NCI-H146 treated with DMSO at 0.1 percent for 48 hours (cell line): Measurements from ENCODE around the gene CELSR2.

ENCODE experiments used
- DNase-seq: peaks from one replicate; lab custom pipeline; 2025; ENCODE audit not compliant: unreplicated experiment; lab: John Stamatoyannopoulos, UW

The CELSR2 gene

DNA sequence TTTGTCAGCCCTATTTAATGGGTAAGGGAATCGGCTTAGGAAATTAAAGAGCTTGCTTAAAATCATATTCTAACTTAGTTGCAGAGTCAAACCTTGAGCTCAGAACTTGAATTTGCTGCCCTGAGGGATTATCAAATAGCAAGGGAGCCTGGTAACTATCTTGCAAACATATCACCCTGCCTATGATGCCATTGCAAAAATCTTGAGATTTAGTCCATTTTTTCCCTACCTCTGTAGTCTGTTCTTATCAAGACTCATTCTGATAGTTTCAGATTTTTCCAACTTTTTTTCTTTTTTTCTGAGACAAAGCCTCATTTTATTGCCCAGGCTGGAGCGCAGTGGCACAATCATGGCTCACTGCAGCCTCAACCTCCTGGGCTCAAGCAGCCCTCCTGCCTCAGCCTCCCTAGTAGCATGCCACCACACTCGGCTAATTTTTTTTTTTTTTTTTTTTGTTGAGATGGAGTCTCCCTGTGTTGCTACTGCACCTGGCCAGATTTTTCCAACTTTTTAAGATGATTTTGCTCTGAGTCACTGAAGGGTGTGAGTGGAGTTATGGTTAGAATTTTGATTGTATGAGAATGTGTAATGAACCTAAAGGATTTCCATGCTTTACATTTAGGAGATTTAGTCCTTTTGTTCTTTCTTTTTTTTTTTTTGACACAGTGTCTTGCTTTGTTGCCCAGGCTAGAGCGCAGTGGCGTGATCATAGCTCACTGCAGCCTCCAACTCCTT is 23.5 kb upstream of the CELSR2 start:
- no peak for DNase-seq

DNA sequence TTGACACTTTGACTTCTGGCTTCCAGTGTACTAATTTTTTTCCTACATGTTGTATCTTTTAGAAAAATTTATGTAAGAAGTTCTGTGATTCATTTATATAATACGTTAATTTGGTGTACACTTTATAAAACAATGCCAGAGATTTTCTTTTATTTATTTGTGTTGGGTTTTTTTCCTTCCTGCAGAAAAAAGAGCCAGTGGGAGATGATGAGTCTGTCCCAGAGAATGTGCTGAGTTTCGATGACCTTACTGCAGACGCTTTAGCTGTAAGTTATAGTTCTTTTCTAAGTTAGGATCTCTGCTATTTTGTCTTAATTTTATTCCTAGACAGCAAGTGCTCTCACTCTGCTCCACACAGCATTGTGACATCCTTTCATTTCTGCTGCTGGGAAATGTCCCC is 21.2 kb upstream of the CELSR2 start:
- DNase-seq: no peak

DNA sequence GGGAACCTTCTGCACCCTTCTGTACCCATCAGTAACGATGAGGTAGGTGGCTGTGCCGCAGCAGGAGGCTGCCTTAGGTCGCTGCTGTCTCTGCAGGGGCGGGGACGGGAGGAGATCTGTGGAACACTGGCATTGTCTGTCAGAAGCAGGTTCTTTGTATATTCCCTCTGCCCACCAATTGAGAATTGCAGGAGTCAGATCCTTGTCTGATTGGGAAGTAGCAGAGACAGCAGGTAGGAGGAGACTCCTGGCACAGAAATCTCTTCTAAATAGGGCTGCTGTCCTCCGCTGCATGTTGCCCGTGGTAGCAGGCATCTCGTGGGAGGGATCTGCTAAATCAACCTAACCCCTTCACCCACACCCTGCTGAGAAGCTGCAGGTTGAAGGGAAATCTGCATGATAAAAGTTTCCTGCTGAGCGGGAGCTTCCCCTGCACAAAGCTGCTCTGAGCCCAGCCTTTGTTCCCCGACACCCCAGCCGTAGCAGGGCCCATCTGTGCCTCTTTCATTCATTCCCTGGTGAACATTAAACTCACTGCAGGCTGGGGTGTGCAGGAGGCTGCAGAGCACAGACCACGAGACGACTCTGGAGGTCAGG is 19.7 kb upstream of the CELSR2 start:
- peak; percentile 97 for DNase-seq

DNA sequence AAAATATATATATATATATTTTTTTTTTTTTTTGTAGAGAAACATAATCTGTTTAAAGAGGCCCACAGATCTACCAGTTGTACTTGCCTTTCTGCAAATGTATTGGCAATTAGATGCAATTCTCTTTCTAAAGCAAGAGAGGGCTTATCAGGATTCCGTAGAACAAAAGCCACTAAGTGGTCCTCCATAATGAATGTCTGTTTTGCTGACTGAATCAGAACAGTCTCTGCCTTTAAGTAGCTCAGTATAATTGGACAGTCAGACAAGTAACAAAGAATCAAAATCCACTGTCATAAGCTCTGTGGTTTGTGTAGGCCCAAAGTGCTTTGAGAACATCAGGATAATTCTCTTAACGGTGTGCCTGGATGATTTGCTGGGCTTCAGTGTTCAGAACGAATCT is 18.3 kb upstream of the CELSR2 start:
- no peak for DNase-seq

DNA sequence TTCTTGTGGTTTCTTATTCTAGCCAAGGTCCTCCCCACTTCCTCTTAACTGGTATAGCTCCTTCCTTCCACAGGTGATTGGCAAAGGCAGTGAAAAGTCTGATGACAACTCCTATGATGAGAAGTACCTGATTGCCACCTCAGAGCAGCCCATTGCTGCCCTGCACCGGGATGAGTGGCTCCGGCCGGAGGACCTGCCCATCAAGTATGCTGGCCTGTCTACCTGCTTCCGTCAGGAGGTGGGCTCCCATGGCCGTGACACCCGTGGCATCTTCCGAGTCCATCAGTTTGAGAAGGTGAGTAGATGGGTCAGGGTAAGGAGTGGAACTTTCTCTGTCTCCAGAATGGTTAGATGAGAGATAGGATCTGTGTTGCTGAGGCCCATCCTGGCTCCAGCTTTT is 14.2 kb upstream of the CELSR2 start:
- DNase-seq: no peak

DNA sequence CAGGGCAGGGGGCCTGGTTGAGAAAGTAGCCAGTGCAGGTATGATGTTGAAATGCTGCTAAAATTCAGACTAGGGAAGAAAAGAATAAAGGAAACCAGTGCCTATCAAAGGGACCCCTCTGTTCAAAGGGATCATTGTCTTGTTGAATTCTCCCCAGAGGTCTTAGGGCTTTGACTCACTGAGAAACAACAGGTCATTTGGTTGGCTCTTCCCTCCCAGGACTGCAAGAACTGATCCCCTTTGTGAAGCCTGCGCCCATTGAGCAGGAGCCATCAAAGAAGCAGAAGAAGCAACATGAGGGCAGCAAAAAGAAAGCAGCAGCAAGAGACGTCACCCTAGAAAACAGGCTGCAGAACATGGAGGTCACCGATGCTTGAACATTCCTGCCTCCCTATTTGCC is 11.8 kb upstream of the CELSR2 start:
- no peak for DNase-seq

DNA sequence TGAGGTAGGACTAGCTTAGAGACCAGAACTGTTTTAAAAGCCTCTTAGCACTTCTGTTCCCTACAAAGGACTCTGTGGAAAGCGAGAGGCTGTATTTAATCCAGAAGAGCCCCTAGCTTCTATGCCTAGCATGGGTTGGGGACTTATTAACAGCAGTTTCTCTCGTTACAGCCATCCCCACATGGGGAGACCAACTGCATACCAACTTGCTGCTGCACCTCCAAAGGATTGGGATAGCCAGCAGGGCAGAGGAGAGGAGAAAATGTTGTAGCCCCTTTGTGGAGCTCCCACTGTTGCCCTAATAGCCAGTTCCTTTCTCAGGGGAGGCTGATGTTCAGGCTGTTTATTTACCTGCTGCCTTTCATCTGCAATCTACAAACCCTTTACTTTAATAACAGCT is 11.0 kb upstream of the CELSR2 start:
- DNase-seq: no peak

- DNase-seq: no peak
Measured at GRCh38 chr1:109239047-109239408, 10.3 kb upstream of the CELSR2 start.

DNA sequence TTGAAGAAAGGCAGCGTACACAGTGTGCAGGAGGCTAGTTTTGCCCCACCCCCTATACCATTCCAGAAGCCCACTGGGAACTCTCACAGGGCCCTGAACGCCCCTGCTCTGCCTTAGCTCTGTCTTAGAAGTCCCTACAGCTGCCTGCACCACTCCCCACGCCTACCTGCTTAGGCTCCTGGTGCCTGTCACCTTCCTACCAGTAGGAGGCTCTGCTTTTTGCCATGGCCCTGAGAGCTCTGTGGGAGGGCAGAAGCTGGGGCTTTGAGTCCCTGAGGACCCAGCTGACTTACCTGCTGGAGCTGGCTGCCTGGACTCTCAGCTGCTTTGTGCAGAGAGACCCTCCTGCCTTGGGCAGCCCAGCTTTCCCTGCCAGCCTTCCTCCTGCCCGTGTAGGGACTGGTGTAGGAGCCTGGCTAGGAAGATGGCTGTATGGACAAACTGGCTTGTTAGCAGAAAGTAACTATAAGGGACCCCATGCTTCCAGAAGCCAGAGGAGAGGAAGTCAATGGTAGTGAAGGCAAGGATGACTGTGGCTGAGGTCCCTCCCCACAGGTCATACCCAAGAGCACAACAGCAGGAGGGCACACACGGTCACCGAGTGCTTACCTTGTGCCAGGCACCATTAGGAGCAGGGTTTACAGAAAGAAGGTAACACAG is 9.8 kb upstream of the CELSR2 start:
- peak; percentile 25 for DNase-seq

DNA sequence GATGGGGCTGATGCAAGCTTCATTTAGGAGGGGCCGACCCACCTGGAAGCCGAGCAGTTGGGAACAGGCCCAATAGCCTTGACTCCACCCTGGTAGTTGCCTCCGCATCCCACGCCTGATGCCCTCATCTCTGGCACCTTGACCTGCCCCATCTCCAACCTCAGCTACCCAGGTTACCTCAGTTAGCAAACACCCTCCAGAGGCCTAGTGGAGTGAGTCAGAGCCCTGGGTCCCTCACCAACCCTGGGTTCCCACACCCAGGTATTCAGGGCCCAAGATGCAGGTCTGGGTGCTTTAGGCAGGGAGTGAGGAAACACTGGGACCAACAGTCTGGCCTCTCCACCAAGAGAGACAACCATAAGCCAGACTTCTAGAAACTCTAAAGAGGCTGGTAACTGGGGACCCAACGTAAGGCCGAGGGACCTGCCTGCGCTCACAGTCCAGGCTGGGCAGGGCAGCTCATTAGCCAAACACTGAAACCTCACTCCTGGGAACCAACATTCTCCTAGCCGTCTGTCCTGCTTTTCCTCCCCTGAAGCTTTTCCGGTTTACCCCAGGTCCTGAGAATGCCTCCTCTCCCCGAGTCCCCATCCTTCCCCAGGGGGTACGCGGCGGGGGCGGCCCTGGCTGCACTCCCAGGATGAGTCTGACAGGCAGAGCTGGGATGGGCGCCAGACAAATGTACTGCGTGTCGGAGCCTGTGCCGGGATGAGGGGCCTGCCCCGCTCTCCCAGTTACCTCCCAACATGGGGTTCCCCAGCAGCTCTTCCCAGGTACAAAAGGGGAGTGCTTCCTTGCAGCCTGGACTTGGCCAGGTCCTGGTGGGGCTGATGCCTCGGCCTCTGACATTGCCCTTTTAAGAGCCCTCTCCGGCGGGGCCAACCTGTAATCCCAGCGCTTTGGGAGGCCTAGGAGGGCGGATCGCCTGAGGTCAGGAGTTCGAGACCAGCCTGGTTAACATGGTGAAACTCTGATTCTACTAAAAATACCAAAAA is 8.9 kb upstream of the CELSR2 start:
- DNase-seq: no peak

- no peak for DNase-seq
Measured at GRCh38 chr1:109241344-109241743, 8.0 kb upstream of the CELSR2 start.

- DNase-seq: no peak
Measured at GRCh38 chr1:109241841-109242345, 7.4 kb upstream of the CELSR2 start.

GRCh38 chr1:109242387-109242786 is 7.0 kb upstream of the CELSR2 start:
- DNase-seq: no peak

DNA sequence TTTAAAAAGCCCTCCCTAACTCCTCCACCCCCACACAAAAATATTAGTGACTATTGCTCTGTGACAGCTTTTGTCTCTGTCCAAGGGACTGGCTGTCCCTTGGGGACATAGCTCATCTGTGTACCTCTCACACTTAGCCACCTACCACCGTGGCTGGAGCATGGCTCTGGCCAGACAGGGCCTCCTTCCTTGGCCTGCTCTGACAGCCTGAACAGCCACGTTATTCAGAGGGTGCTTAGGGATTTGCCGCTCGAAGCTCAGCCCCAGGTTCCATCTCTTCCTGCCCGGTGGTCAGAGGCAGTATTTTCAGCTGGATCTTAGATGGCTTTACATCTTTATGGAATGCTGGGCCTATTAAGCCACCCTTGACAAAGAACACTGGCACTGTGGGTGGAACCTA is 6.1 kb upstream of the CELSR2 start:
- no peak for DNase-seq

DNA sequence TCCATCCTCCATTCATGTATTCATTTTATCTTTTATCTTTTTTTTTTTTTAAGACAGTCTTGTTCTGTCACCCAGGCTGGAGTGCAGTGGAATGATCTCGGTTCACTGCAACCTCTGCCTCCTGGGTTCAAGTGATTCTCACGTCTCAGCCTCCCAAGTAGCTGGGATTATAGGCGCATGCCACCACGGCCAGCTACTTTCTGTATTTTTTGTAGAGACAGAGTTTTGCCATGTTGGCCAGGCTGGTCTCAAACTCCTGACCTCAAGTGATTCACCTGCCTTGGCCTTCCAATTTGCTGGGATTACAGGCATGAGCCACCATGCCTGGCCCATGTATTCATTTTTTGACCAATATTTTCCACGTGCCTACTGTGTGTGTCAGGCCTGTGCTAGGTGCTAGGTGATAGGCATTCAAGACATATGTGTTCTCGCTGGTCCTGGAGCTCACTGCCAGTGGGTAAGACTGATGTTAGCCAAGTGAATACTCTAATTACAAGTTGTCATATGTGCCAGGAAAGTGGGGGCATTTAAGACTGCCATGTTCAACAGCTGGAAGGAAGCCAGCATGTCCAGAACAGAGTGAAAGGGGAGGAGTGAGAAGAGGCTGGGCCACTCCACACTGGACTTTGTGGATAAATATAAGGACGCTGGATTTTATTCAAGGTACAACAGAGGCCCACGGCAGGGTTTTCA is 5.3 kb upstream of the CELSR2 start:
- DNase-seq: no peak

- DNase-seq: no peak
Measured at GRCh38 chr1:109246141-109246551, 3.2 kb upstream of the CELSR2 start.

DNA sequence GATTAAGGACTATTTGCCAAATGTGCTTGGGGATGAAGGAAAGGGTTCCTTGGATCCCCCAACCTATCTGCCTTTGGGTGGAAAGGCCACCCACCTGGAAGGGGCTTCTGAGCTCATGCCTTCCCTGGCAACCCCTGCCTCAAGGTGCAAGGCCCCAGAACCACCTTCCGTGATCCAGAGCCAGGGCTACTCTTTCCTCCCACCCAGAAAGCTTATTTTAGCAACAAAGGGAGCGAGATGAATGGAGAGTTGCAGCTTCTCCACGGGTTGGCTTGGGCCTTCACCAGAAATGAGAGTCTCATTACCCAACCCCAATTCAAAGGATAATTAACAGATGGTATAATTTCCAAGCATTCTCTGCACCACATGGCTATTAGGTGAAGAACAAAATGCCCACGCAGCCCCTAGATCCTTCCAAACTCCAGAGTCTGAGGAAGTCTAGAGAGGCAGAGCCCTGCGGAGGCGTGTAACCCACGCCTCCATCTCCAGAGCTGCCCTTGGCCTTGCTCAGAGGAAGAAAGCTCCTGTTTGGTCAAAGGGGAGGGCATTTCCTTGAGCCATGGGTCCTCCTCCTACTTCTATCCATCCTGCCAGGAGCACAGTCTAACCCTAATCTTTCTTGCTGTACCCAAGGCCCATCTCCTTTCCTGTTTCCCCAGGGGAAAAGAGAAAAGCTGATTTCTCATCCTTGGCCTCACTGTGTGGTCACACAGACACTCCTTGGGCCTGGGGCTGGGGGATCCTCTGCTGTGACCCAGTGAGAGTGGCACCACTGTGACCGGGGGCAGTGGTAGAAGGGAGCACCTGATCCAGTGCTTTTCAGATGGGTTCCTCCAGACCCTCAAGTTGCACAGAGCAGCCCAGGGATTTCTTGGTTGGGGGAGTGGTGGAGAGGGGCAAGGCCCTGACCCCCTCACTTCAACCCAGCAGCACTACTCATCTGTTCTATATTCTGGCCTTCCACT is 1.7 kb upstream of the CELSR2 start:
- no peak for DNase-seq

- DNase-seq: no peak
Measured at GRCh38 chr1:109248444-109248796, 919 bp upstream of the CELSR2 start.

- DNase-seq: no peak
Measured at GRCh38 chr1:109249654-109250401, 489 bp downstream of the CELSR2 start.
